ACC112 (cell line): ENCODE results near the gene UQCC5.

Experiments used
- H2AFZ ChIP-seq: fragments of 200-600 bp; sonication (generic); one replicate; pipeline ENCODE4 v1.6.0; 2017; ENCODE audit warnings: antibody characterized with exemption, low read length; ENCODE audit not compliant: unreplicated experiment
- H3K27ac ChIP-seq: fragments of 200-600 bp; sonication (generic); 2 replicates; pipeline ENCODE4 v1.5.1; 2014; ENCODE audit warnings: low read depth, mild to moderate bottlenecking, antibody characterized with exemption, low read length, moderate library complexity
- H3K27me3 ChIP-seq: fragments of 200-600 bp; sonication (generic); 2 replicates; pipeline ENCODE4 v1.6.1; 2014; ENCODE audit warnings: mild to moderate bottlenecking, antibody characterized with exemption, low read length, moderate library complexity, mixed read lengths; ENCODE audit not compliant: insufficient read depth
- H3K36me3 ChIP-seq: fragments of 200-600 bp; sonication (generic); 2 replicates; pipeline ENCODE4 v1.6.1; 2016; ENCODE audit warnings: mild to moderate bottlenecking, antibody characterized with exemption, low read length, moderate library complexity, mixed read lengths; ENCODE audit not compliant: insufficient read depth
- H3K4me1 ChIP-seq: fragments of 200-600 bp; sonication (generic); one replicate; pipeline ENCODE4 v1.6.1; 2016; ENCODE audit warnings: low read length, mixed read lengths; ENCODE audit not compliant: insufficient read depth, unreplicated experiment, control insufficient read depth
- H3K4me3 ChIP-seq: fragments of 200-600 bp; sonication (generic); 2 replicates; pipeline ENCODE4 v1.5.1; 2014; ENCODE audit warnings: mild to moderate bottlenecking, low read depth, low read length
- H3K79me2 ChIP-seq: fragments of 200-600 bp; sonication (generic); one replicate; pipeline ENCODE4 v1.6.0; 2016; ENCODE audit warnings: low read length; ENCODE audit not compliant: control insufficient read depth, unreplicated experiment, insufficient read depth

Gene UQCC5

GRCh38 chr3:52506266-52506966 lies 30.0 kb upstream of the UQCC5 start:
- H3K27ac ChIP-seq, result no peak overlapping the region
- H3K4me3 ChIP-seq, result no peak overlapping the region
- H3K4me1 ChIP-seq, result peaks cover 9% of the 10 kb centered on the region
- no peaks in the 10 kb centered on the region for H3K27me3 ChIP-seq
- H3K36me3 ChIP-seq, result no peaks in the 10 kb centered on the region
- no peaks in the 10 kb centered on the region for H3K79me2 ChIP-seq
- no peak overlapping the region for H2AFZ ChIP-seq

GRCh38 chr3:52507359-52507758 lies 29.0 kb upstream of the UQCC5 start:
- H3K27ac ChIP-seq, result no peak overlapping the region
- H2AFZ ChIP-seq, result no peak overlapping the region
- H3K27me3 ChIP-seq, result no peaks in the 10 kb centered on the region
- no peaks in the 10 kb centered on the region for H3K79me2 ChIP-seq
- no peaks in the 10 kb centered on the region for H3K36me3 ChIP-seq
- H3K4me1 ChIP-seq, result peaks cover 9% of the 10 kb centered on the region
- no peak overlapping the region for H3K4me3 ChIP-seq

GRCh38 chr3:52509753-52510328 lies 26.6 kb upstream of the UQCC5 start:
- Histone ChIP-seq H3K27ac (no peak overlapping the region), H2AFZ (no peak overlapping the region), H3K4me3 (no peak overlapping the region), H3K27me3 (no peaks in the 10 kb centered on the region), H3K36me3 (no peaks in the 10 kb centered on the region), H3K4me1 (peaks cover 9% of the 10 kb centered on the region), H3K79me2 (no peaks in the 10 kb centered on the region)

GRCh38 chr3:52511509-52511908 lies 24.9 kb upstream of the UQCC5 start:
- peaks cover 9% of the 10 kb centered on the region for H3K4me1 ChIP-seq
- H3K27me3 ChIP-seq, result no peaks in the 10 kb centered on the region
- H3K4me3 ChIP-seq, result no peak overlapping the region
- H3K36me3 ChIP-seq, result no peaks in the 10 kb centered on the region
- no peaks in the 10 kb centered on the region for H3K79me2 ChIP-seq
- no peak overlapping the region for H3K27ac ChIP-seq
- H2AFZ ChIP-seq, result no peak overlapping the region

GRCh38 chr3:52512105-52512504 lies 24.3 kb upstream of the UQCC5 start:
- Histone ChIP-seq H2AFZ (no peak overlapping the region), H3K27ac (no peak overlapping the region), H3K4me3 (no peak overlapping the region), H3K36me3 (no peaks in the 10 kb centered on the region), H3K27me3 (no peaks in the 10 kb centered on the region), H3K79me2 (no peaks in the 10 kb centered on the region), H3K4me1 (peaks cover 5% of the 10 kb centered on the region)

GRCh38 chr3:52512727-52513126 lies 23.7 kb upstream of the UQCC5 start:
- H3K4me1 ChIP-seq, result no peaks in the 10 kb centered on the region
- no peaks in the 10 kb centered on the region for H3K79me2 ChIP-seq
- H3K4me3 ChIP-seq, result no peak overlapping the region
- no peak overlapping the region for H2AFZ ChIP-seq
- no peaks in the 10 kb centered on the region for H3K27me3 ChIP-seq
- H3K27ac ChIP-seq, result no peak overlapping the region
- no peaks in the 10 kb centered on the region for H3K36me3 ChIP-seq

GRCh38 chr3:52513281-52513680 lies 23.1 kb upstream of the UQCC5 start:
- H3K27me3 ChIP-seq, result no peaks in the 10 kb centered on the region
- no peak overlapping the region for H3K4me3 ChIP-seq
- H2AFZ ChIP-seq, result no peak overlapping the region
- H3K79me2 ChIP-seq, result no peaks in the 10 kb centered on the region
- H3K27ac ChIP-seq, result no peak overlapping the region
- no peaks in the 10 kb centered on the region for H3K4me1 ChIP-seq
- no peaks in the 10 kb centered on the region for H3K36me3 ChIP-seq

GRCh38 chr3:52514576-52514975 lies 21.8 kb upstream of the UQCC5 start:
- Histone ChIP-seq H3K4me3 (no peak overlapping the region), H3K4me1 (no peaks in the 10 kb centered on the region), H3K27me3 (no peaks in the 10 kb centered on the region), H3K27ac (no peak overlapping the region), H3K36me3 (no peaks in the 10 kb centered on the region), H3K79me2 (no peaks in the 10 kb centered on the region), H2AFZ (no peak overlapping the region)

GRCh38 chr3:52515192-52515591 lies 21.2 kb upstream of the UQCC5 start:
- Histone ChIP-seq H3K4me1 (no peaks in the 10 kb centered on the region), H3K27ac (no peak overlapping the region), H3K79me2 (no peaks in the 10 kb centered on the region), H3K36me3 (no peaks in the 10 kb centered on the region), H3K27me3 (no peaks in the 10 kb centered on the region), H3K4me3 (no peak overlapping the region), H2AFZ (no peak overlapping the region)

- Histone ChIP-seq H3K36me3 (no peaks in the 10 kb centered on the region), H3K27me3 (no peaks in the 10 kb centered on the region), H3K27ac (no peak overlapping the region), H3K4me3 (no peak overlapping the region), H3K79me2 (no peaks in the 10 kb centered on the region), H2AFZ (no peak overlapping the region), H3K4me1 (no peaks in the 10 kb centered on the region)
These were observed 19.8 kb upstream of the UQCC5 start for GRCh38 chr3:52516509-52517195.
